ENCODE data around the gene CA12.
A peak's percentile ranks its signal among the peaks of the same experiment; 100 is the strongest.
"Not testable (repeated sequence)": the region's sequence is repeated elsewhere in the genome, so short reads cannot be mapped to it uniquely, and the experiment has no call there.

CA12 gene

GRCh38 chr15:63323798-63324563 lies 57.7 kb downstream of the CA12 start:
- no CpG with 5 or more reads among the region's 9 CpGs for WGBS (ENCODE audit: insufficient coverage, insufficient read length)
- Histone ChIP-seq H3K27ac (ENCODE audit: low read length) (no peak overlapping the region), H3K9me3 (ENCODE audit: control insufficient read depth, insufficient read depth, low read length) (no peaks in the 10 kb centered on the region), H3K4me1 (ENCODE audit: control insufficient read depth, insufficient read depth, low read length) (peaks cover 6% of the 10 kb centered on the region), H3K36me3 (ENCODE audit: control insufficient read depth, insufficient read depth, low read length) (no peaks in the 10 kb centered on the region), H3K4me3 (ENCODE audit: low read length) (no peak overlapping the region), H3K27me3 (ENCODE audit: control insufficient read depth, insufficient read depth, low read length) (no peaks in the 10 kb centered on the region)
- DNase-seq (ENCODE audit: low read depth, low spot score): no peak

DNA sequence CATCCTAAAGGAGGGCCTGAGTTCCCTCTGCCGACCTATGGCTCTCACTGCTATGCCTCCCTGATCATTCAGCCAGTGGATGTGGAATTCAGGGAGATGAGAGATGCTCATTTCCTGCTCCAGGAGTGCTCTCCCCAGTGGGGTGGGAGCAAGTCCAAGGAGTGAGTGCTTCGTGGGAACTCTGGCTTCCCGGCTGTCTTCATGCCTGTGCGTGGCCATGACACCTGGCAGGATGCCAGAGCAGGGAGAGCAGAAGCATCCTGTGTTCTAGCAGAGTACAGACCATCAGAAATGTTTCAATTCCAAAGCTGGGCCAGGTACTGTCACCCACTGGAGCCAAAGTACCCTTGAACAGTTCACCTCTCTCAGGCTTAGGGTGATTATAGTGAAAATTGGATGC lies 59.1 kb downstream of the CA12 start:
- Histone ChIP-seq H3K36me3 (ENCODE audit: control insufficient read depth, insufficient read depth, low read length) (no peaks in the 10 kb centered on the region), H3K27me3 (ENCODE audit: control insufficient read depth, insufficient read depth, low read length) (no peaks in the 10 kb centered on the region), H3K4me3 (ENCODE audit: low read length) (no peak overlapping the region), H3K4me1 (ENCODE audit: control insufficient read depth, insufficient read depth, low read length) (peaks cover 6% of the 10 kb centered on the region), H3K27ac (ENCODE audit: low read length) (no peak overlapping the region), H3K9me3 (ENCODE audit: control insufficient read depth, insufficient read depth, low read length) (no peaks in the 10 kb centered on the region)
- DNase-seq (ENCODE audit: low read depth, low spot score): no peak
- WGBS (ENCODE audit: insufficient coverage, insufficient read length): no CpG with 5 or more reads among the region's 4 CpGs

GRCh38 chr15:63321462-63321861 lies 60.2 kb downstream of the CA12 start:
- WGBS (ENCODE audit: insufficient coverage, insufficient read length): no CpG with 5 or more reads among the region's 29 CpGs
- Histone ChIP-seq H3K4me3 (ENCODE audit: low read length) (no peak overlapping the region), H3K9me3 (ENCODE audit: control insufficient read depth, insufficient read depth, low read length) (no peaks in the 10 kb centered on the region), H3K27me3 (ENCODE audit: control insufficient read depth, insufficient read depth, low read length) (no peaks in the 10 kb centered on the region), H3K36me3 (ENCODE audit: control insufficient read depth, insufficient read depth, low read length) (no peaks in the 10 kb centered on the region), H3K4me1 (ENCODE audit: control insufficient read depth, insufficient read depth, low read length) (peaks cover 6% of the 10 kb centered on the region), H3K27ac (ENCODE audit: low read length) (no peak overlapping the region)
- no peak for DNase-seq (ENCODE audit: low read depth, low spot score)

GRCh38 chr15:63320981-63321380 lies 60.7 kb downstream of the CA12 start:
- no CpG with 5 or more reads among the region's 11 CpGs for WGBS (ENCODE audit: insufficient coverage, insufficient read length)
- H3K4me3 ChIP-seq (ENCODE audit: low read length); H3K27ac ChIP-seq (ENCODE audit: low read length); H3K36me3 ChIP-seq (ENCODE audit: control insufficient read depth, insufficient read depth, low read length); H3K4me1 ChIP-seq (ENCODE audit: control insufficient read depth, insufficient read depth, low read length); H3K27me3 ChIP-seq (ENCODE audit: control insufficient read depth, insufficient read depth, low read length); H3K9me3 ChIP-seq (ENCODE audit: control insufficient read depth, insufficient read depth, low read length); DNase-seq (ENCODE audit: low read depth, low spot score): not testable (repeated sequence)

- not testable (repeated sequence) for H3K4me1 ChIP-seq (ENCODE audit: control insufficient read depth, insufficient read depth, low read length); H3K27ac ChIP-seq (ENCODE audit: low read length); H3K9me3 ChIP-seq (ENCODE audit: control insufficient read depth, insufficient read depth, low read length); DNase-seq (ENCODE audit: low read depth, low spot score); H3K36me3 ChIP-seq (ENCODE audit: control insufficient read depth, insufficient read depth, low read length); H3K4me3 ChIP-seq (ENCODE audit: low read length); H3K27me3 ChIP-seq (ENCODE audit: control insufficient read depth, insufficient read depth, low read length)
- no CpG with 5 or more reads among the region's 10 CpGs for WGBS (ENCODE audit: insufficient coverage, insufficient read length)
Observed at GRCh38 chr15:63320446-63320845, 61.2 kb downstream of the CA12 start.

GRCh38 chr15:63319065-63319464 lies 62.6 kb downstream of the CA12 start:
- Histone ChIP-seq H3K9me3 (ENCODE audit: control insufficient read depth, insufficient read depth, low read length) (no peaks in the 10 kb centered on the region), H3K36me3 (ENCODE audit: control insufficient read depth, insufficient read depth, low read length) (no peaks in the 10 kb centered on the region), H3K27ac (ENCODE audit: low read length) (no peak overlapping the region), H3K4me1 (ENCODE audit: control insufficient read depth, insufficient read depth, low read length) (peaks cover 6% of the 10 kb centered on the region), H3K27me3 (ENCODE audit: control insufficient read depth, insufficient read depth, low read length) (no peaks in the 10 kb centered on the region), H3K4me3 (ENCODE audit: low read length) (no peak overlapping the region)
- WGBS (ENCODE audit: insufficient coverage, insufficient read length): no CpG with 5 or more reads among the region's 3 CpGs
- DNase-seq (ENCODE audit: low read depth, low spot score): no peak

DNA sequence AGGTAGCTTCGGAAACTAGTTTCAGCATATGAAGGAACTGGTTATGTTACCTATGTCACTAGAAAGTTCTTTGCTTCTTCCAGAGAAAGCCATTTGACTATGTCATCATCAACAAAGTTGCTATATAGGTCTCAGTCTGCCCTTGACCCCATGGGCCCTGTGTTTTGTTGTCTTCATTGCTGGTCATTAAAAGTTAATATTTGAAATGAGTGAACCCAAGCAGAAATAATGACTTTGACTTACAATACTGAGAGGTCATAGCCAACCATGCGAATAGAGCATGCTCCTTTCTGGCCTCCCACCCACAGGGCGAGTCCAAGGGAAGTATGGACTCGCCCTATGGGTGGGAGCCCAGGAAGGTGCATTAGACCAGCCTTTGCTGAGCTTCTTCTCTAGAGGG lies 63.3 kb downstream of the CA12 start:
- H3K27me3 ChIP-seq (ENCODE audit: control insufficient read depth, insufficient read depth, low read length): no peaks in the 10 kb centered on the region
- H3K27ac ChIP-seq (ENCODE audit: low read length): no peak overlapping the region
- H3K36me3 ChIP-seq (ENCODE audit: control insufficient read depth, insufficient read depth, low read length): no peaks in the 10 kb centered on the region
- H3K9me3 ChIP-seq (ENCODE audit: control insufficient read depth, insufficient read depth, low read length): no peaks in the 10 kb centered on the region
- WGBS (ENCODE audit: insufficient coverage, insufficient read length): no CpG with 5 or more reads among the region's 4 CpGs
- H3K4me1 ChIP-seq (ENCODE audit: control insufficient read depth, insufficient read depth, low read length): peaks cover 6% of the 10 kb centered on the region
- no peak for DNase-seq (ENCODE audit: low read depth, low spot score)
- H3K4me3 ChIP-seq (ENCODE audit: low read length): no peak overlapping the region

GRCh38 chr15:63314409-63314808 lies 67.2 kb downstream of the CA12 start:
- H3K9me3 ChIP-seq (ENCODE audit: control insufficient read depth, insufficient read depth, low read length): no peaks in the 10 kb centered on the region
- WGBS (ENCODE audit: insufficient coverage, insufficient read length): no CpG with 5 or more reads among the region's 2 CpGs
- H3K27me3 ChIP-seq (ENCODE audit: control insufficient read depth, insufficient read depth, low read length): no peaks in the 10 kb centered on the region
- no peak for DNase-seq (ENCODE audit: low read depth, low spot score)
- H3K4me1 ChIP-seq (ENCODE audit: control insufficient read depth, insufficient read depth, low read length): no peaks in the 10 kb centered on the region; the same call in 1 of the 2 replicates
- no peaks in the 10 kb centered on the region for H3K36me3 ChIP-seq (ENCODE audit: control insufficient read depth, insufficient read depth, low read length)
- no peak overlapping the region for H3K4me3 ChIP-seq (ENCODE audit: low read length)
- no peak overlapping the region for H3K27ac ChIP-seq (ENCODE audit: low read length)

DNA sequence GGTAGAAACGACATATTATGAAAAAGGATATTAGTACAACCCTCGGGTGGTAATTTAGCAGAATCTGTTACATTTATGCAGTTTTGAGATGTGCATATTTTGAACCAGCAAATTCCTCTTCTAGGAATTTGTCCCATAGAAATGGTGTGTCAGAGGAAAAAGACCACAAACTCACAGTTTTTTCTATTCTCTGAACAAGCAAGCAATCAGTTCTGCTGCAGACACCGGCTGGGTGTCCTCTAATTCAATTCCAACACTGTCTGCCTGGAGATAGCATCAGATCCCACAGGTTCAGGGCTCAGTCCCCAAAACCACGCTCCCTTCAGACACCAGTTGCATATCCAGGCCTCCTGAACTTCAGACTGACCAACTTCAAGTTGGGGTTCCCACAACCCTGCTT lies 67.8 kb downstream of the CA12 start:
- no CpG with 5 or more reads among the region's 4 CpGs for WGBS (ENCODE audit: insufficient coverage, insufficient read length)
- no peaks in the 10 kb centered on the region for H3K36me3 ChIP-seq (ENCODE audit: control insufficient read depth, insufficient read depth, low read length)
- no peaks in the 10 kb centered on the region; the same call in 1 of the 2 replicates for H3K4me1 ChIP-seq (ENCODE audit: control insufficient read depth, insufficient read depth, low read length)
- H3K27ac ChIP-seq (ENCODE audit: low read length): no peak overlapping the region
- H3K4me3 ChIP-seq (ENCODE audit: low read length): no peak overlapping the region
- no peaks in the 10 kb centered on the region for H3K27me3 ChIP-seq (ENCODE audit: control insufficient read depth, insufficient read depth, low read length)
- H3K9me3 ChIP-seq (ENCODE audit: control insufficient read depth, insufficient read depth, low read length): no peaks in the 10 kb centered on the region
- DNase-seq (ENCODE audit: low read depth, low spot score): no peak

GRCh38 chr15:63312286-63312685 lies 69.4 kb downstream of the CA12 start:
- Histone ChIP-seq H3K27me3 (ENCODE audit: control insufficient read depth, insufficient read depth, low read length) (no peaks in the 10 kb centered on the region), H3K27ac (ENCODE audit: low read length) (peak overlapping the region; percentile 87), H3K9me3 (ENCODE audit: control insufficient read depth, insufficient read depth, low read length) (no peaks in the 10 kb centered on the region), H3K36me3 (ENCODE audit: control insufficient read depth, insufficient read depth, low read length) (no peaks in the 10 kb centered on the region), H3K4me3 (ENCODE audit: low read length) (no peak overlapping the region), H3K4me1 (ENCODE audit: control insufficient read depth, insufficient read depth, low read length) (no peaks in the 10 kb centered on the region; the same call in 1 of the 2 replicates)
- WGBS (ENCODE audit: insufficient coverage, insufficient read length): no CpG with 5 or more reads among the region's 1 CpG
- DNase-seq (ENCODE audit: low read depth, low spot score): no peak

GRCh38 chr15:63310646-63311045 lies 71.0 kb downstream of the CA12 start:
- no peak for DNase-seq (ENCODE audit: low read depth, low spot score)
- H3K9me3 ChIP-seq (ENCODE audit: control insufficient read depth, insufficient read depth, low read length): no peaks in the 10 kb centered on the region
- H3K36me3 ChIP-seq (ENCODE audit: control insufficient read depth, insufficient read depth, low read length): no peaks in the 10 kb centered on the region
- no peak overlapping the region for H3K27ac ChIP-seq (ENCODE audit: low read length)
- H3K4me3 ChIP-seq (ENCODE audit: low read length): no peak overlapping the region
- no peaks in the 10 kb centered on the region for H3K27me3 ChIP-seq (ENCODE audit: control insufficient read depth, insufficient read depth, low read length)
- 100% methylated on average over 1 of the region's 3 CpGs for WGBS (ENCODE audit: insufficient coverage, insufficient read length)
- no peaks in the 10 kb centered on the region for H3K4me1 ChIP-seq (ENCODE audit: control insufficient read depth, insufficient read depth, low read length)
